Sigmoid colon (tissue), 4 donors: Measurements from ENCODE around the gene FNDC4.

Source experiments
- EP300 ChIP-seq, 4 donors: sonication (generic); formaldehyde crosslinking; IDR thresholded peaks; one replicate each; pipeline ENCODE4 v1.6.1; 2017; ENCODE audit warnings: antibody characterized with exemption in 4 of 4
- POLR2AphosphoS5 ChIP-seq, 4 donors: sonication (generic); formaldehyde crosslinking; IDR thresholded peaks; one replicate each; pipeline ENCODE4 v1.6.1; 2017; ENCODE audit warnings: antibody characterized with exemption in 4 of 4

DNA sequence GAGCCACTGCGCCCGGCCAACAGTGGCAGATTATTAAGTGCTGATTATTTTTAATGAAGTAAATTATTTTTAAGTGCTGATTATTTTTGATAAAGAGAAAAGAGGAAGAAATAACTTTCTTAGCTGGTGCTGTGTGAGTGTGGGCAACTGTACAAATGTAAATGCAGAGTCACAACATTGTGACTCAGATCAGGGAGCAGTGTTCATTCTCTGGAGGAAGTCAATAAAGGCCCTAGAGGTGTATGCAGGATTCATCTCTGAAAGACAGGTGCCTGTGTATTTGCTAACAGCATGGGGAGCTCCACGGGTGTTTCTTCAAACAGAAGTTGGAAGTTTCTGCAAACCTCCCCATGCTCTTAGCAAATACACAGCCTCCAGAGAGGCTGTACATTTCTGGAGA lies 46.6 kb downstream of the FNDC4 start:
- no peak for TF ChIP-seq POLR2AphosphoS5 (IDR thresholded peaks at IDR 0.05)
- TF ChIP-seq EP300 (IDR thresholded peaks at IDR 0.05) = no peak
